Measurements from ENCODE around the gene XRCC2.

DNA sequence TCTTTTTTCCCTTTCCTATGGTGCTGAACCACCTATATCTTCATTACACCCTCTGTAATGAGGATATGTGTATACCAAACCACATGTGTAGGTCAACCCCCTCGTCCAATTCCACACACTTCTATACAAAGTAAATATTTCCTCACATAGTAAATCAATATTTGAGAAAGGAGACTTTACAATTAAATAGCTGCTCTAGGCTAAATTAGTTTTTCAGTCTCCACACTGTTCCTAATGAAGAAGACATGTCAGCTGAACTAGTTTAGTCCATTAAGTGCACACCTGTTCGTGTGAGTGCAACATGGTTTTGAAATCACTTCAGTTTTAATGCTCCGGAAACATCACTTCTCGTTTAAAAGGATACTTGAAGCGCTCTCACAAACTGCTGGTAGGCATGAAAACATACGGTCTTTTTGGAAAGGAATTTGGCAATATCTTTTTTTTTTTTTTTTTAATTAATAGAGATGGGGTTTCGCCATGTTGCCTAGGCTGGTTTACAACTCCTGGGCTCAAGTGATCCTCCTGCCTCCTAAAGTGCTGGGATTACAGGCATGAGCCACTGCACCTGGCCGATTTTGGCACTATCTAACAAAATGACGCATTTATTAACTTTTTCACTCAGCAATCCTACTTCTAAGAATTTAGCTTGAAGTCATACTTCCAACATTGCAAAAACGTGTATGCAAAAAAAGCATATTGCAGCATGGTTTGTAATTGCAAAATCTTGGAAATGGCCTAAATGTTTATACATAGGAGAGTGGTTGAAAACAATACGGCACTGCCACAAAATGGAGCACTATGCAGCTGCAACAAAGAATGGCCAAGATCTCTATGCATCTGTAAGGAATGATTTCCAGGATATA lies 2.1 kb upstream of the XRCC2 start:
- no peak for TF ChIP-seq CTCF (IDR thresholded peaks at IDR 0.05)
- TF ChIP-seq POLR2A (IDR thresholded peaks at IDR 0.05): no peak

Measured in uterus (tissue), 2 donors.